HepG2 (cell line): Measurements from ENCODE around the gene DMBT1. TPM values are rescaled to one million over a fixed set of nuclear protein-coding genes. Genes with fewer than 3 reads are reported as not detected.
"Not testable (repeated sequence)": the region's sequence is repeated elsewhere in the genome, so short reads cannot be mapped to it uniquely, and the experiment has no call there.

Source experiments
- ATAC-seq: fragments of 200-7000 bp; cut with Tn5 transposase; 3 replicates; pipeline ENCODE4 v1.9.1; 2020; ENCODE audit warnings: mild to moderate bottlenecking, moderate library complexity
- BruUV-seq: library from RNA; stranded (reverse); fragments of 400-500 nt; replicated peaks from 2 replicates; lab custom pipeline; 2021; lab: Mats Ljungman, UMichigan
- CTCF ChIA-PET: fragments of 300-600 bp; formaldehyde crosslinking; extraction: SDS; loops from one replicate; lab custom pipeline; 2021; ENCODE audit warnings: low total read pairs, inconsistent platforms, low intra/inter-chr PET ratio; lab: Yijun Ruan, JAX
- POLR2A ChIA-PET: fragments of 350-600 bp; sonication (Branson Sonifier 250); formaldehyde crosslinking; loops from one replicate; lab custom pipeline; 2020; ENCODE audit warnings: antibody characterized with exemption, inconsistent platforms; lab: Yijun Ruan, JAX
- DNase-seq: peaks from one replicate; pipeline ENCODE4 v3.0.0-alpha.2; 2015; ENCODE audit warnings: low spot score
- FAIRE-seq: peaks from 3 replicates; lab custom pipeline; 2011; peaks lifted over from hg19 to GRCh38; lab: Jason Lieb, UNC
- H2AFZ ChIP-seq: one replicate; pipeline ENCODE4 v1.6.1; 2011; ENCODE audit warnings: low read length, inconsistent platforms
- H3K27ac ChIP-seq: fragments of 300-600 bp; 3 replicates; pipeline ENCODE4 v1.8.0; 2011; ENCODE audit warnings: mixed run types, mild to moderate bottlenecking, mixed read lengths, low read length, inconsistent platforms; ENCODE audit not compliant: insufficient read depth; ENCODE audit errors: extremely low read length
- H3K27me3 ChIP-seq, 2 experiments: fragments of 200-600 bp in 1 of 2; 2 replicates in 1 of 2; 3 replicates in 1 of 2; pipeline versions ENCODE4 v1.6.0 to v1.8.0; 2011; ENCODE audit warnings: low read length in 2 of 2, mild to moderate bottlenecking in 2 of 2, moderate library complexity in 2 of 2, inconsistent platforms in 1 of 2; ENCODE audit not compliant: insufficient read depth in 2 of 2, control insufficient read depth in 1 of 2
- H3K36me3 ChIP-seq, 2 experiments: fragments of 200-600 bp in 1 of 2; replicated peaks in 1 of 2; 2 replicates in 1 of 2; 3 replicates in 1 of 2; pipeline versions ENCODE4 v1.5.1 to v1.8.0; 2011; ENCODE audit warnings: low read length in 2 of 2, inconsistent platforms in 1 of 2; ENCODE audit not compliant: insufficient read depth in 2 of 2, control insufficient read depth in 1 of 2
- H3K4me1 ChIP-seq: 2 replicates; pipeline ENCODE4 v1.5.1; 2012; ENCODE audit warnings: low read length, inconsistent platforms; ENCODE audit not compliant: insufficient read depth
- H3K4me2 ChIP-seq: 2 replicates; pipeline ENCODE4 v1.6.0; 2011; ENCODE audit warnings: low read depth, low read length, inconsistent platforms
- H3K4me3 ChIP-seq, 3 experiments: fragments of 200-600 bp in 1 of 3; sonication (generic), shearing (Covaris generic) in 1 of 3; replicated peaks in 1 of 3; 2 replicates each; pipeline ENCODE4 v1.5.1; 2011 to 2016; ENCODE audit warnings: low read length in 3 of 3, inconsistent platforms in 2 of 3, low read depth in 2 of 3, mild to moderate bottlenecking in 2 of 3, control low read depth in 1 of 3, mixed read lengths in 1 of 3; ENCODE audit not compliant: insufficient read depth in 1 of 3
- H3K79me2 ChIP-seq: one replicate; pipeline ENCODE4 v1.6.1; 2011; ENCODE audit warnings: low read length, inconsistent platforms; ENCODE audit not compliant: insufficient read depth
- H3K9ac ChIP-seq: 2 replicates; pipeline ENCODE4 v1.6.0; 2011; ENCODE audit warnings: mild to moderate bottlenecking, low read depth, low read length, inconsistent platforms; ENCODE audit not compliant: insufficient read depth
- H3K9me3 ChIP-seq: 2 replicates; pipeline ENCODE4 v1.5.1; 2012; ENCODE audit warnings: mild to moderate bottlenecking, low read length
- H4K20me1 ChIP-seq: 2 replicates; pipeline ENCODE4 v1.6.0; 2011; ENCODE audit warnings: inconsistent platforms, mild to moderate bottlenecking, low read length, moderate library complexity; ENCODE audit not compliant: insufficient read depth
- BHLHE40 ChIP-seq: IDR thresholded peaks from 2 replicates; pipeline ENCODE4 v1.6.1; 2011; ENCODE audit warnings: low read length, improper control_type of control experiment
- HMG20A ChIP-seq: IDR thresholded peaks from 2 replicates; pipeline ENCODE4 v1.6.1; 2016; ENCODE audit warnings: borderline replicate concordance
- KDM4B ChIP-seq: sonication (generic); formaldehyde crosslinking; IDR thresholded peaks from 2 replicates; pipeline ENCODE4 v1.4.0; 2020; ENCODE audit warnings: missing genetic modification reagents
- KDM5A ChIP-seq: fragments of 200-600 bp; sonication (generic); IDR thresholded peaks from 2 replicates; pipeline ENCODE4 v1.7.0; 2018; ENCODE audit warnings: antibody characterized with exemption, mild to moderate bottlenecking, low read length, borderline replicate concordance
- POGZ ChIP-seq: sonication (generic); formaldehyde crosslinking; IDR thresholded peaks from 2 replicates; pipeline ENCODE4 v1.4.0; 2020; ENCODE audit warnings: mild to moderate bottlenecking, missing genetic modification reagents
- STAG1 ChIP-seq: sonication (generic); formaldehyde crosslinking; IDR thresholded peaks from 2 replicates; pipeline ENCODE4 v1.4.0; 2020; ENCODE audit warnings: missing genetic modification reagents
- ZBTB34 ChIP-seq: sonication (generic); formaldehyde crosslinking; IDR thresholded peaks from 2 replicates; pipeline ENCODE4 v1.8.0; 2022; ENCODE audit warnings: mild to moderate bottlenecking, missing genetic modification reagents
- ZBTB44 ChIP-seq: sonication (generic); formaldehyde crosslinking; IDR thresholded peaks from 2 replicates; pipeline ENCODE4 v1.4.0; 2020; ENCODE audit warnings: missing genetic modification reagents
- ZNF557 ChIP-seq: sonication (generic); formaldehyde crosslinking; IDR thresholded peaks from 2 replicates; pipeline ENCODE4 v1.4.0; 2020; ENCODE audit warnings: missing genetic modification reagents
- ZNF839 ChIP-seq: sonication (generic); formaldehyde crosslinking; IDR thresholded peaks from 2 replicates; pipeline ENCODE4 v1.4.0; 2020; ENCODE audit warnings: missing genetic modification reagents, mild to moderate bottlenecking, borderline replicate concordance
- WGBS: methylation state at CpG from one replicate; pipeline ENCODE4 v1.1.6; 2017; ENCODE audit warnings: low lambda C conversion rate; 5-methylcytosine and 5-hydroxymethylcytosine counted together
- in situ Hi-C: cut with HindIII; loops from 2 replicates; pipeline ENCODE4 v1.10.0; 2017; ENCODE audit warnings: low pct_unique_long_range_greater_than_20kb; ENCODE audit not compliant: extremely low pct_ligation_motif_present
- intact Hi-C: fragments of 100-400 bp; cut with micrococcal nuclease; formaldehyde crosslinking; loops from one replicate; pipeline ENCODE4 v1.10.0; 2022; ENCODE audit not compliant: unreplicated experiment
- polyA plus RNA-seq, 8 experiments: library from polyadenylated mRNA; depleted of rRNA in 3 of 8; stranded (reverse) in 7 of 8; unstranded in 1 of 8; fragments of >200 nt; fragmentation: Illumina TruSeq in 4 of 8; extraction: Trizol in 4 of 8; gene quantifications; 2 replicates each; pipeline versions ENCODE4 v1.2.1 to v1.2.3, GENCODE V29; 2011 to 2016; ENCODE audit warnings: low read depth in 4 of 8, missing spikeins in 1 of 8, mixed read lengths in 1 of 8; ENCODE audit not compliant: insufficient read depth in 1 of 8
- total RNA-seq, 5 experiments: library from RNA; depleted of rRNA; stranded (reverse); fragments of >200 nt; fragmentation: Illumina TruSeq; extraction: Trizol; gene quantifications; 2 replicates each; pipeline ENCODE4 v1.2.3, GENCODE V29; 2016; ENCODE audit warnings: low read depth in 1 of 5

Gene DMBT1
- total and polyA plus RNA-seq, 2 of the 13 experiments (the other 11 are each of a cell fraction or from before 2014, with no cell fraction given): not detected

- H3K79me2 ChIP-seq: no peaks in the 10 kb centered on the region
- no peaks in the 10 kb centered on the region for H3K4me1 ChIP-seq
- 0% methylated on average over 3 of the region's 5 CpGs for WGBS
- H3K27ac ChIP-seq: no peak overlapping the region
- intact Hi-C loops (no loop called here), in situ Hi-C loops (no loop called here)
- no TSS peak for BruUV-seq
- no peaks in the 10 kb centered on the region for H3K36me3 ChIP-seq
- TF ChIP-seq ZBTB34 (CRISPR knock-in tag) (no peak), ZNF839 (CRISPR knock-in tag) (no peak), ZNF557 (CRISPR knock-in tag) (no peak), KDM4B (CRISPR knock-in tag) (no peak), STAG1 (no peak), POGZ (CRISPR knock-in tag) (no peak), KDM5A (no peak), HMG20A (CRISPR knock-in tag) (no peak), BHLHE40 (no peak), ZBTB44 (CRISPR knock-in tag) (no peak)
- DNase-seq (no peak), FAIRE-seq (no peak), ATAC-seq (no peak)
- ChIA-PET POLR2A (no interaction called here), CTCF (no interaction called here)
- H3K4me2 ChIP-seq: no peak overlapping the region
- no peak overlapping the region for H3K9ac ChIP-seq
- no peaks in the 10 kb centered on the region for H4K20me1 ChIP-seq
- H2AFZ ChIP-seq: no peak overlapping the region
- peaks cover 0 to 3% of the 10 kb centered on the region in 2 experiments; a peak in 2 of 5 replicates for H3K27me3 ChIP-seq
- H3K9me3 ChIP-seq: no peaks in the 10 kb centered on the region
- H3K4me3 ChIP-seq: no peak overlapping the region
Observed at GRCh38 chr10:122618461-122619165, 58.1 kb downstream of the DMBT1 start.

GRCh38 chr10:122620961-122621360 lies 60.4 kb downstream of the DMBT1 start:
- H3K4me3 ChIP-seq, H3K9me3 ChIP-seq, POLR2A ChIA-PET, FAIRE-seq, H3K79me2 ChIP-seq, H3K9ac ChIP-seq, H3K4me1 ChIP-seq, in situ Hi-C loops, intact Hi-C loops, H2AFZ ChIP-seq, BruUV-seq, CTCF ChIA-PET, H4K20me1 ChIP-seq, H3K36me3 ChIP-seq, H3K27ac ChIP-seq, ATAC-seq, H3K4me2 ChIP-seq, DNase-seq, H3K27me3 ChIP-seq: not testable (repeated sequence)
- whole genome bisulfite sequencing: 20% methylated on average over 1 of the region's 8 CpGs
